PC-3 (cell line): ENCODE results near the gene MIEN1.

ENCODE experiments used
- CTCF ChIP-seq: fragments of 300-600 bp; sonication (generic); conservative IDR thresholded peaks from 2 replicates; pipeline ENCODE4 v1.5.1; 2017; ENCODE audit warnings: antibody characterized with exemption, low read depth, mild to moderate bottlenecking, low read length
- EZH2 ChIP-seq: fragments of 300-600 bp; sonication (generic); IDR thresholded peaks from one replicate; pipeline ENCODE4 v1.6.1; 2017; ENCODE audit warnings: antibody characterized with exemption, mild to moderate bottlenecking, low read length; ENCODE audit not compliant: unreplicated experiment
- EZH2phosphoT487 ChIP-seq: fragments of 300-600 bp; sonication (generic); IDR thresholded peaks from 2 replicates; pipeline ENCODE4 v1.6.1; 2018; ENCODE audit warnings: mild to moderate bottlenecking, antibody characterized with exemption, low read length, borderline replicate concordance

DNA sequence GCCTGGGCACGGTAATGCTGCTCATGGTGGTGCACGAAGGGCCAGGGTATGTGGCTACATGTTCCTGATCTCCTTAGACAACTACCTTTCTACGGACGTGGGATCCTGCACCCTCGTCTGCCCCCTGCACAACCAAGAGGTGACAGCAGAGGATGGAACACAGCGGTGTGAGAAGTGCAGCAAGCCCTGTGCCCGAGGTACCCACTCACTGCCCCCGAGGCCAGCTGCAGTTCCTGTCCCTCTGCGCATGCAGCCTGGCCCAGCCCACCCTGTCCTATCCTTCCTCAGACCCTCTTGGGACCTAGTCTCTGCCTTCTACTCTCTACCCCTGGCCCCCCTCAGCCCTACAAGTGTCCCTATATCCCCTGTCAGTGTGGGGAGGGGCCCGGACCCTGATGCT, 18.5 kb downstream of the MIEN1 start:
- TF ChIP-seq CTCF (no peak), EZH2phosphoT487 (no peak), EZH2 (no peak)
